GM12891 (cell line): Measurements from ENCODE around the gene SLC8A2.
"Not testable (repeated sequence)": the region's sequence is repeated elsewhere in the genome, so short reads cannot be mapped to it uniquely, and the experiment has no call there.

Source experiments
- DNase-seq: peaks from one replicate; pipeline ENCODE4 v3.0.0; 2011; ENCODE audit warnings: low spot score; ENCODE audit not compliant: insufficient read length
- FAIRE-seq: peaks from 2 replicates; lab custom pipeline; 2011; peaks lifted over from hg19 to GRCh38; lab: Jason Lieb, UNC
- PAX5 ChIP-seq: IDR thresholded peaks from 2 replicates; pipeline ENCODE4 v1.6.1; 2011; ENCODE audit warnings: low read length, moderate library complexity, mild to moderate bottlenecking; ENCODE audit not compliant: insufficient read depth, severe bottlenecking
- POLR2A ChIP-seq: IDR thresholded peaks from 2 replicates; pipeline ENCODE4 v1.6.1; 2011; ENCODE audit warnings: low read depth, low read length, control low read depth
- POLR2AphosphoS5 ChIP-seq: IDR thresholded peaks from 2 replicates; pipeline ENCODE4 v1.6.1; 2011; ENCODE audit warnings: low read depth, low read length, control low read depth
- POU2F2 ChIP-seq: IDR thresholded peaks from 2 replicates; pipeline ENCODE4 v1.6.1; 2011; ENCODE audit warnings: low read depth, mild to moderate bottlenecking, control low read depth, low read length, moderate library complexity
- SPI1 ChIP-seq: IDR thresholded peaks from 2 replicates; pipeline ENCODE4 v1.6.1; 2011; ENCODE audit warnings: low read depth, low read length, control low read depth
- TAF1 ChIP-seq: IDR thresholded peaks from 2 replicates; pipeline ENCODE4 v1.6.1; 2011; ENCODE audit warnings: low read depth, low read length, control low read depth

SLC8A2 gene

GRCh38 chr19:47490031-47490430 lies 18.3 kb upstream of the SLC8A2 start:
- FAIRE-seq: peak; percentile 94
- no peak for DNase-seq
- TF ChIP-seq SPI1 (no peak), POLR2A (no peak), POLR2AphosphoS5 (peak; percentile 55; the same call in 1 of the 2 replicates), TAF1 (no peak), PAX5 (no peak), POU2F2 (no peak)

- DNase-seq (no peak), FAIRE-seq (no peak)
- TF ChIP-seq SPI1 (no peak), POU2F2 (no peak), POLR2AphosphoS5 (no peak), TAF1 (no peak), POLR2A (no peak), PAX5 (no peak)
Measured at GRCh38 chr19:47489072-47489914, 17.6 kb upstream of the SLC8A2 start.

- 0 out of 2 replicates have a peak, but pooled peaks have one; percentile 27 for TF ChIP-seq POLR2AphosphoS5
- no peak for TF ChIP-seq POLR2A
- peak; percentile 4; the same call in 1 of the 2 replicates for TF ChIP-seq POU2F2
- no peak for DNase-seq
- no peak for FAIRE-seq
Measured at GRCh38 chr19:47487551-47488515, 16.1 kb upstream of the SLC8A2 start.

GRCh38 chr19:47486900-47487299 lies 15.2 kb upstream of the SLC8A2 start:
- no peak for FAIRE-seq
- no peak for DNase-seq
- TF ChIP-seq PAX5: no peak
- TF ChIP-seq POU2F2: no peak
- TF ChIP-seq TAF1: no peak
- no peak for TF ChIP-seq POLR2AphosphoS5
- no peak for TF ChIP-seq SPI1
- TF ChIP-seq POLR2A: no peak

GRCh38 chr19:47486220-47486619 lies 14.5 kb upstream of the SLC8A2 start:
- not testable (repeated sequence) for DNase-seq, FAIRE-seq

GRCh38 chr19:47485210-47485609 lies 13.5 kb upstream of the SLC8A2 start:
- DNase-seq: no peak
- no peak for FAIRE-seq
- no peak for TF ChIP-seq POLR2A
- no peak for TF ChIP-seq SPI1
- TF ChIP-seq TAF1: no peak
- no peak for TF ChIP-seq POLR2AphosphoS5
- TF ChIP-seq POU2F2: no peak
- no peak for TF ChIP-seq PAX5

- DNase-seq (peak; percentile 97), FAIRE-seq (peak; percentile 97)
- TF ChIP-seq POU2F2 (peak; percentile 63), POLR2A (peak; percentile 71), TAF1 (peak; percentile 73), POLR2AphosphoS5 (no peak; the same call in 1 of the 2 replicates), SPI1 (no peak), PAX5 (peak; percentile 55)
Measured at GRCh38 chr19:47483800-47484690, 12.4 kb upstream of the SLC8A2 start, which contains the start of gene KPTN. KPTN (minus strand) TSS chr19:47484219; CDS start chr19:47484160, 59 bp downstream.

GRCh38 chr19:47483200-47483599 lies 11.5 kb upstream of the SLC8A2 start:
- FAIRE-seq (no peak), DNase-seq (no peak)
- TF ChIP-seq PAX5 (no peak), POLR2AphosphoS5 (no peak), SPI1 (no peak), TAF1 (no peak), POLR2A (no peak), POU2F2 (no peak)

GRCh38 chr19:47481460-47482052 lies 9.9 kb upstream of the SLC8A2 start:
- TF ChIP-seq SPI1: no peak
- no peak for TF ChIP-seq POLR2A
- FAIRE-seq (no peak), DNase-seq (no peak)
